RWPE2 (cell line): ENCODE measurements around the gene KEL.
"Not testable (repeated sequence)": the region's sequence is repeated elsewhere in the genome, so short reads cannot be mapped to it uniquely, and the experiment has no call there.

Experiments
- ATAC-seq: fragments of 200-7000 bp; cut with Tn5 transposase; 3 replicates; pipeline ENCODE4 v1.9.1; 2021; ENCODE audit warnings: low read depth
- DNase-seq: peaks from one replicate; pipeline ENCODE4 v3.0.0-alpha.2; 2020; ENCODE audit warnings: low spot score
- H3K27ac ChIP-seq: fragments of 450-650 bp; 2 replicates; pipeline ENCODE4 v1.5.1; 2017; ENCODE audit warnings: mild to moderate bottlenecking; ENCODE audit not compliant: poor library complexity, severe bottlenecking
- H3K27me3 ChIP-seq: fragments of 250-450 bp; sonication (Bioruptor Pico); 2 replicates; pipeline ENCODE4 v1.5.1; 2021; ENCODE audit warnings: mild to moderate bottlenecking, moderate library complexity; ENCODE audit not compliant: insufficient read depth, poor library complexity, severe bottlenecking
- H3K36me3 ChIP-seq: fragments of 250-450 bp; sonication (Bioruptor Pico); 2 replicates; pipeline ENCODE4 v1.5.1; 2020; ENCODE audit warnings: low read depth, mild to moderate bottlenecking, moderate library complexity
- H3K4me1 ChIP-seq: fragments of 250-450 bp; sonication (Bioruptor Pico); 2 replicates; pipeline ENCODE4 v1.5.1; 2021; ENCODE audit warnings: mild to moderate bottlenecking, moderate library complexity; ENCODE audit not compliant: insufficient read depth, poor library complexity, severe bottlenecking
- H3K4me3 ChIP-seq: fragments of 250-450 bp; sonication (Bioruptor Pico); 2 replicates; pipeline ENCODE4 v1.5.1; 2021; ENCODE audit warnings: mild to moderate bottlenecking, moderate library complexity; ENCODE audit not compliant: severe bottlenecking
- H3K9me3 ChIP-seq: fragments of 250-450 bp; sonication (Bioruptor Pico); 2 replicates; pipeline ENCODE4 v1.5.1; 2021; ENCODE audit warnings: mild to moderate bottlenecking, moderate library complexity; ENCODE audit not compliant: severe bottlenecking
- CTCF ChIP-seq: fragments of 450-650 bp; IDR thresholded peaks from one replicate; pipeline ENCODE4 v1.5.1; 2017; ENCODE audit warnings: mild to moderate bottlenecking, moderate library complexity; ENCODE audit not compliant: poor library complexity, severe bottlenecking

KEL gene

GRCh38 chr7:142997456-142997989, 35.4 kb upstream of the KEL start:
- no peaks in the 10 kb centered on the region for H3K36me3 ChIP-seq
- no peaks in the 10 kb centered on the region for H3K27me3 ChIP-seq
- H3K4me3 ChIP-seq: no peak overlapping the region
- H3K9me3 ChIP-seq: no peaks in the 10 kb centered on the region
- no peaks in the 10 kb centered on the region for H3K4me1 ChIP-seq
- TF ChIP-seq CTCF: no peak
- DNase-seq (no peak), ATAC-seq (no peak)
- no peak overlapping the region for H3K27ac ChIP-seq

GRCh38 chr7:142992427-142992826, 30.3 kb upstream of the KEL start:
- no peaks in the 10 kb centered on the region for H3K27me3 ChIP-seq
- no peaks in the 10 kb centered on the region for H3K9me3 ChIP-seq
- H3K36me3 ChIP-seq: no peaks in the 10 kb centered on the region
- H3K4me3 ChIP-seq: no peak overlapping the region
- no peak overlapping the region for H3K27ac ChIP-seq
- TF ChIP-seq CTCF: no peak
- H3K4me1 ChIP-seq: no peaks in the 10 kb centered on the region
- DNase-seq: no peak
- ATAC-seq: no peak

GRCh38 chr7:142984297-142984696, 22.1 kb upstream of the KEL start:
- DNase-seq (no peak), ATAC-seq (no peak)
- peaks cover 4% of the 10 kb centered on the region for H3K9me3 ChIP-seq
- H3K4me3 ChIP-seq: no peak overlapping the region
- H3K27ac ChIP-seq: no peak overlapping the region
- TF ChIP-seq CTCF: no peak
- no peaks in the 10 kb centered on the region for H3K36me3 ChIP-seq
- H3K4me1 ChIP-seq: no peaks in the 10 kb centered on the region
- no peaks in the 10 kb centered on the region for H3K27me3 ChIP-seq

- no peak for TF ChIP-seq CTCF
- peaks cover 4% of the 10 kb centered on the region for H3K9me3 ChIP-seq
These were observed 21.7 kb upstream of the KEL start for GRCh38 chr7:142983825-142984224.

GRCh38 chr7:142978402-142978801, 16.2 kb upstream of the KEL start:
- not testable (repeated sequence) for H3K4me1 ChIP-seq, H3K27ac ChIP-seq, H3K4me3 ChIP-seq, ATAC-seq, DNase-seq, H3K27me3 ChIP-seq, H3K36me3 ChIP-seq, H3K9me3 ChIP-seq

More at GRCh38 chr7:142983825-142984224, 21.7 kb upstream of the KEL start:
- DNase-seq: no peak
- Histone ChIP-seq H3K36me3 (no peaks in the 10 kb centered on the region), H3K4me3 (no peak overlapping the region), H3K4me1 (no peaks in the 10 kb centered on the region), H3K27me3 (no peaks in the 10 kb centered on the region), H3K27ac (no peak overlapping the region)
- ATAC-seq: no peak
